SKM-1 (cell line): ENCODE data around the gene CACNA2D4.

Experiments
- DNase-seq: peaks from one replicate; lab custom pipeline; 2025; ENCODE audit not compliant: unreplicated experiment; lab: John Stamatoyannopoulos, UW

Gene CACNA2D4

DNA sequence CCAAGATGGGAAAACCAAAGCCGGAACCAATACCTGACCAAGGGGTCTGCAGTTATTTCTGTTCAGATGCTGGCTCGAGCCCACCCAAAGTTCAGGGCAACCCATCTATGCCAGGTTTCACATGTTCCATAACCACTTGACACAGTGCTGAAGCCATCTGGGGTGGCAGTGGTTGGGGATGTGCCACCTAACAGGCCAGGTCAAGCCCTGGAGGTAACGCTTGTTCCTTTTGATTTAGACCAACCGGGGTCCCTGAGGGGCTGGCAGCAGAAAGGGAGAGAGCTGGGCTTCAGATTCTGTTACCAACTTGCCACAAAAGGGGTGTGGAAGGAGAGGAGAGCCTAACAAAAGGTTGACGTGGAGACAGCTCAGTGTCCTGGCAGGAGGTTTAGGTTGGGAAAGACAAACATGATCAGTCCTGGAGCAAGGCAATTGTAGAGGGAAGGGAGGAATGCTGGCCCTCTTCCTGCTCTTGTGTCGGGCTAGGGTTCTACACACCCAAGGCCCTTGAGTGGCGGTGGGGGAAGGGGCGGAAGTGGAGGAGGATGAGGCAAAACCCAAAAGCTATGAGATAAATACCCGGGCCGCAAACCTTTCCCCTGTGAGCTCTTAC, 31.9 kb downstream of the CACNA2D4 start:
- no peak for DNase-seq

DNA sequence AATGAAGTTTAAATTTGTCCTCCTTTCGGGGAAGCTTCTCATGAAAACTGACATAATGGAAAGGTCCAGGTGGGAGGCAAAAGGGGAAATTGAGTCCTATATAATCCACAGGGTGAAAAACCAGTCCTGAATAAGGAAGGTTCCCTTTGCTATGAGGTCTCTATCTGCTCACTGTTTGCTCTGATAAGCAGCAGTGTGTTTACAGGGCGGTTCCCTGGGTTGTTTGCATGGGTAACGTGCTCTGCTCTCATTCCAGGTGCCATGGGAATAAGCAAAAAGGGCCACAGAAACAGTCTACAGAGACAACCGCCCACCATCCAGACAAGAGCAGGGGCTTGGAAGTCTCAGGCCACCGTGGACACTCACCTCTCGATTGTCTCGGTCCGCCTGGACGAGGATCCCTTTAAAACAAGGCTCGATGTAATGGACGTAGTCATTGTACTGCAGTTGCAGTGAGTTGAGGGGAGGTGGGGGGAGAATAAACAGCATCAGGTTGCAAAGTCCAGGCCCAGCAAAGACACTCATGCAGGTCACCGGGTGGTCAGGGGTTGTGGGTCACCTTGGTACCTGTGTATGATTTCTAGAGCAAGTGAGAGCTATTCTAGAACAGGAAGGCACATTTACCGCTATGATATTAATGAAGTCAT, 32.7 kb downstream of the CACNA2D4 start:
- no peak for DNase-seq

DNA sequence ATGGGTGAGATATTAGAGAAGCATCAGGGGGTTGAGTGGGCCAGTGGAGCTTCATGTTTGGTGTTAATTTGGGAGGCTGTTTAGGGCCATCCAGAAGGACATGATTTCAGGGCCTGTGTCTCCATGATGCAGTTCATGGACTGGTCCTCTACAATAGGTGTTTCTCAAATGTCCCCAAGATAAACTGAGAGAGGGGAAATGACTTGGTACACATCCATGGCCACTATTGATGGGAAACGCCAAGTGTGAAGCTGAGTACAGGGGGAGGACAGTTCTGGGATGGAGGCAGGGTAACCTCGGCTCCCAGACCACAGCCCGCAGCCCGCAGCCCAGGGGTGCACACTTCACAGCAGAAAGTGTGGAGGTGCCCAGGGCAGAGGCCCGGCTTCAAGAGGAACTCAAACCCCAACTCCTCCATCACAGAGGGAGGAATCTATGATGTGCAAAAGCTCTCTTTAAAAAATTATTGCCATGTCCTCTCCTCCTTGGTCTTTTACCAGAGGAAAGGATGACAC, 33.3 kb downstream of the CACNA2D4 start:
- no peak for DNase-seq

DNA sequence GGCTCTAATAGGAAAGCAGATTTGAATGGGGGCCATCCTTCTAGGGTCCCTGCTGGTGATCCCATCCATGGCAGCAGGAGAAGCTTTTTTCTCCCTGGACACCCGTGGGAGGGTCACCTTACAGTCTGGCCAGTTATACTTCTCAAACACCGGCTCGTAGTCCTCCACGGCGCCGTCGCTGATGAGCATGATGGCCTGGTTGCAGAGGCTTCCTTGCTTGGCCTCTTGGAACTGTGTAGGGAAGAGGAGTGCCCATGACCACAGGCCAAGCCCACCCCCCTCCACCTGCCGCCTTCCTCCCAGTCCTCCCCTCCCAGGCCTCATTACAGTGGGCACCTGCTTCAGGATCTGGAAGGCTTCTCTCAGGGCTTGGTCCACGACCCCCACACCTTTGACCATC, 33.8 kb downstream of the CACNA2D4 start:
- no peak for DNase-seq

DNA sequence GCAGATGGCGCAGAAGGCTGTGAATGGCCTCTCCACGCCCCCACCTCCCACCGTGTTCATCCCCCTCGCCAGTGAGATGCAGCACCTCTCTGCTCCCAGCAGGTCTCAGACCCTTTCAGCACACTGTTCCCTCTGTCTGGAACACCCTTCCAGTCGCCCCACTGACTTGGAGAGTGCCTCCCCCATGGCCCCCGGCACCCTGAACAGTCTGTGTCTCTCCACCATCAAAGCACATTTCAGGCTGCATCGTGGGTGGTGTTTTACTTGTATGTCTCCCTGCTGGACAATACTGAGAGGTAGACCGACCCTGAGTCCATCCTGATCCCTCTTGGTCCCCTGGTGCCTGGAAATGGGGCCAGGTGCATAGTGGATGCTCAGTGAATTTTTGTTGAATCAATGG, 34.9 kb downstream of the CACNA2D4 start:
- DNase-seq = no peak

DNA sequence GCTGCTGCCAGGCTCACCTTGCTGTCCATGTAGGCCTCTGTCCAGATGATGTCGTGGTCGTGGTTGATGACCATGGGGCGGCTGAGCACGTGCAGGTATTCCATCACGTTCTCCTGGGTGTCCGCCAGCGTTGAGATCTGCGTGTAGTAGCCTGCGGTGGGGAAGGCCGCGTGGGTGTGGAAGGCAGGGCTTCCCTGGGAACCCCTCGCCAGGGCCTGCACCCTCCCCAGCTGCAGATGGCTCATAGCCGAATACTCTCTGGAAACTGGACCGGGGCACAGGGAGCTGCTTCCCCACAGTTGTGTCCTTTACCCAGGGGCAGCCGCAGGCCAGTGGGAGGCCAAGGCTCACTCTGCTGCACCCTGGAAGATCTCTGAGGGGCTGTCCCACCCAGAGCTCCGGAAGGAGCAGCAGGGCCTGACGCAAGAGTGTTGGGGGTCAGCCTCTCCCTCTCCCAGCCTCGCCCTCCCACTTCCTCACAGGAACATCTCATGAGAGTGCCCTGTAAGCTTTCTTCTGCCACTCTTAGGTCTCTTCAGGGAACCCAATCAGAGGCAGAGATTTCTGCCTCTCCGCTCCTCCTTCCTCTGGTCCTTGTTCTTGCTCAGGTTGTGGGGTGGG, 35.5 kb downstream of the CACNA2D4 start:
- DNase-seq = no peak

DNA sequence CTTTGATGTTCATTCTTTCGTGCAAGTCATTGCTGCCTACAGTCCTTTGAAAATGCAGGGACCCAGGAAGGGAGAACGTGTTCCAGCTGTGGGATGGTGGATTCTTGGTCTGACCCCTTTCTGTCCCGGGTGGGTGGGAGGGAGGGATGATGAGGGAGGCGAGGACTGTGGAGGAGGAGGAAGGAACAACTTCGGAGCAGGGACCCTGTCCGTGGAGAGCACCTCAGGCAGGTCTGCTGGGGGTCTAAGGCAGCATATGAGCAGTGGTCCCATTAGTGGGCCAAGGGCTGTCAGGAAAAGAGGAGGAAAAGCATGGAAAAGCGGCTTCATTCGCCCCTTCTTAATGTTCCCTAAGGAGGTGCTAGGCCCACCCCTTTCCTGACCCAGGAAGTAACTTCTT, 36.0 kb downstream of the CACNA2D4 start:
- no peak for DNase-seq

DNA sequence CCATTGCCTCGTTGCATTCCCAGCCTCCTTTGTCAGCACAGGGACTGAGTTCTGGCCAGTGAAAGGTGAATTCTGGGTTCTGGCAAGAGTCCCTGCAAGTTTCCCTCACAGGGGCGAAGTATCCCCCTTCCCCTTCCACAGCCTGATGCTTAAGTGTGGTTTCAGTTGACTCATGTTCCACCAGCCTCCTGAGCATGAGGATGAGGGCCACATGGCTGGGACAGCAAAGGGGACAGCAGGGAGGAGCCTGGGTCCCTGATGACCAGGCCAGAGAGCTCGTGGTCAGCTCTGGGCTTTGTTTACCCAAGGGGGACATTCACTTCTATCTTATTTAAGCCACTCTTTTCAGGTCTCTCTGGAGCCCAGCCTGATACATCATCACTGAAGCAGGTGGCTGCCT, 36.5 kb downstream of the CACNA2D4 start:
- no peak for DNase-seq

DNA sequence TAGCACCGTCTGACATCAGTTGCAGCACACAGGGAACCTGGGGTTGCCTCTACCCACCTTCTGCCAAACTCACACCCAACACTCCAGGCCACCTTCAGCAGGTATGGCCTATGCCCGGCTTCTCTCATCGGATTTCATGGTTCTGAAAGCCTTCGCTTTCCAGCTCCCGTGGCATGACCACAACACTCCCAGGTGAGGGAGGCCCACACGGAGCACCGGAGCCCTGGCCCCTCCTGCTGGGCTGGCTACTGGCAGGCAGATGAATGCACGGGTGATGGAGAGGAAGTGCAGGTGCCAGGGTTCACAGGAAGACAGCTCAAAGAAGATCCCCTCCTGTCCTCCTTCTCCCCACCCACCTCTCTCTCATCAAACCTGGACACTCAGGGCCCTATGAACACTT, 37.2 kb downstream of the CACNA2D4 start:
- no peak for DNase-seq

DNA sequence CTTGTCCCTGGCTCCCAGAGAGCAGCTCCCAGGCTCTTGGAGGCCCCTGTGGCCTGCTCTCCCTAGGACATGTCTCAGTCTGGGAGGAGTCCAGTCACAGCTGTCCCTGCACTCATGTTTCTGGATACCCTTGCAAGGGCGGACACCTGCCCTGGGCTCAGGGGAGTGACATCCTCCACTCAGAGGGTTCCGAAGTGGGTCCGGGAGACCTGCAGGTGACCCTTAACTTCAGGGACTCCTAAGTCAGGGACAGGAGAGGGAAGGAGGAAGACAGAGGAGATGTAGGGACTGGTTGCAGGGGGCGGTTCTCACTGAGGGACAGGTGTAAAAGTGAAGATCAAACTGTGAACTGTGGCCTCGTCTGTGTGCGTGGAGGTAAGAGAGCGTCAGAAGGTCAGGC, 37.6 kb downstream of the CACNA2D4 start:
- DNase-seq = no peak

DNA sequence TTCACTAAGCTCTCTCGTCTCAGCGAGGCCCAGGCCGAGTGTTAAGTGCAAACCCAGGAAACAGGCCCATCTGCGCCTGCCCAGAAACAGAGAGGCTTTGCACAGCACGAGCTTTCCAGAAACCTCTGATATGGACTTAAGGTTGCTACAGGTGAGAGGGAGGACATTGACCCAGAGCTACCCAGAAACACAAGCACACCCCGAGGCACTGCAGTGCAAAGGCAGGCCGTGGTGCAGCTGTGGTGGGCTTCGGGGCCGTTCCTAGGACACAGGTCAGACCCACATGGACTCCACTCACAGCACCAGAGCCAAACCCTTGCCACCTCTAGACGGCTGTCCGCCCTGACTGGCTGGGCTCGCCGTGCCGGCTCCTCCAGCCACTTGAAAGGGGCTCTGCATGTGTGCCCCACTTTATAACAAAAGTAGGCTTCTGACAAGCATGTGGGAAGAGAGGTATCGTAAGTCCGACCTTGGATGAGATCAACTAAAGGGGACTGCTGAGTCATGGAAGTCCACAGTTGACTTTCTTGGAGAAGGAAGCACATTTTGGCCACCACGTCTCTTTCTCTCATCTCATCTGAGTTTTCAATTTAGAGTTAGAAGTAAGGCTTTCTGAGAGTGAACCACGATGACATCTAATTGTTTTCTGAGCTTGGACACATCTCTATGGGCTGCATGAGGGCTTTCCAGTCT, 38.2 kb downstream of the CACNA2D4 start:
- no peak for DNase-seq

DNA sequence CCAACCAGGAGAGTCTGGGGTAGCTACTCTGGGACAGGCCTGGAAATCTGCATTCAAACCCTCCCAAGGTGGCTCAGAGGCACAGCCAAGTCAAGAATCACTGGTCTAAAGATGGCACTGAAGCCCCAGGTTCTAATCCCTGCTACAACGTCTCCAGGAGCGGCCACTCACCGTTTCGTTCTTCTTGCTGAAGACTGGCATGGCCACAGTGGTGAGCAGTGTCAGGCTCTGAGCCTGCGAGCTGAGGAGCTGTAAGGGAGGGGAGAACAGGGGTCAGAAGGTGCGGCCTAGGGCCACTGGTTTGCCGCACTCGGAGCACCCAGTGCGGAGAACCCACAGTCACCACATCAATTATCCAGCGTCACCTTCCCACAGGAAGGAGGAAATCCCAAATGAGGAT, 38.8 kb downstream of the CACNA2D4 start:
- DNase-seq = no peak

DNA sequence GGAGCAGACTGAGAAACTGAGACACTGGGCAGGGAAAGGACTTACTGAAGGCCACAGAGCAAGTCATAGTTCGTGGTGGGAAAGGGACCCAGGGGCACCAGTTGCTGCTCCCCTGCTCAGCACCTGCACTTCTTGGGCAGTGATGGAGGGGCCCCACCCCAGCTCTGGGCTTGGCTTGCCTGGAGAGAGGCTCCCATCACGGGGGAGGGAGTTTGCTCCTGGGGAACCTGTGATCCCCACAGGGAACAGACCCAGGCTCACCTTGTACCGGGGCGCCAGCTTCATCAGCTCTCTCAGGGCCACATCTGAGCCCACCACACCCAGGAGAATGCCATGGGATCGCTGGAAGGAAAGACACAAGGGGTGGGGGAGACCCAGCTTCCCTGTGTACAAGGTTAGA, 39.8 kb downstream of the CACNA2D4 start:
- DNase-seq = no peak

DNA sequence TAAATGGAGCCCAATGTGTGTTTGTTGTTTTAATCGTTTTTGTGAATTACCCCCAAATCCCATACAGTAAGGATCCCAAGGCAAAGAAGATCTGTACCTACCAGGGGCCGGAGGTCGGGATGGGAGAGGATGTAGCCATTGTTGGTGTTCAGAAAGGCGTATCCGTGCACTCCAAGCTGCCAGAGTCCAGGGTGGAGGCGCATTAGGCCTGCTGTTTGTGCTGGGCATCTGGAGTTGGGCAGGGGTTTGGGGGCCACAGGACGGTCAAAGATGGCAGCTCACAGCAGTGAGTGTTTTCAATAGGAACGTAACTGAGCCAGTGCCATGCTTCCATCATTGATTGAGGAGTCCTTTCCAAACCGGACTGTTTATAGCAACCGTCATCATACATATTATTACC, 40.2 kb downstream of the CACNA2D4 start:
- no peak for DNase-seq

DNA sequence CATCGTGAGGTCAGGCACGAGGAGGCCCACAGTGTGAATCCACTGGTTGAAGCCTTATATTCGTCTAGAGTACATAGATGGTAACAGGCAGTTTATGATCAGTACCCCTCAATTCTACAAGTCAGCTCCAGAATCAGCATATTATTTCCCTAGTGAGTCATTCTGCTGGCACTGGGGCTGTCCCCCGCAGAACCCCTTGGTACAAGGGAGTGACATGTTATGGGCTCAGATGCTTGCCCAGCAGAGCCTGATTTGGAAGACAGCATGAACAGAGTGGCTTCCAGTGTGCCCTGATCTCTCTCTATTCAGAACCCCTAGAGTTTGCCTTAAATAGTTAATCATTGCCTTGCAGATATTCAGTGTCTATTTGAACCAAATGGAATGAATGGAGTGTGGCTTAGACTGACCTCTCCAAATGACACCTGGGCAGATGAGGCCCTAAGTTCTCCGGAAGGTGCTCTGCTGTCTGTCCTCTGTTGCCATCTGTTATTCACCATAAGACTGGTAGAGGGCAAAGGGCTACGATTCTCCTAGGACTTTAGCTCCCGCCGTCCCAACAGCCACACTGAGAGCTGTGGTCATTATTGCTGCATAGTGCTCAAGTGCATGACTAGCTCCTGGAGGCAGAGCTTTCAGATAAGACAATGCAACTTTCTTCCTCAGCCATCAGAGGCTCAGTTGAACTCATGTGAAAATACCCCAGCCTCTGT, 41.1 kb downstream of the CACNA2D4 start:
- DNase-seq = no peak

DNA sequence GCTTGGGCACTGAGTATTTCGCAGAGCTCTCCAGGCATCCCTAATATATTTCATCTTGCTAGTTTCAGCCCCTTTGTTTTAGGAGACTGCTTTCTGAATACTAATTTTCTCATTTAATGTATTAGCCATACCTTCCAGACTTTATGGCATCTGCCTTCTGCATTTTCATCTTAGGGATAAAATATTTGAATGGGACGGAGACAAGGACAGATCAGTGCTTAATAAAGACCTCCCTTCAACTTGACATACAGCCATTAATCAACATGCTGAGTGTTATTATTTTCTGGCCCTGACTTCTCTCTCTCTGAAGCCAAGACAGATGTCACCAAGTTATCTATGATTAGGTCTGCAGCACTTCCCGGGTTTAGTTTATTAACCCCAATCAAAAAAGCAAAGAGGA, 42.4 kb downstream of the CACNA2D4 start:
- no peak for DNase-seq

DNA sequence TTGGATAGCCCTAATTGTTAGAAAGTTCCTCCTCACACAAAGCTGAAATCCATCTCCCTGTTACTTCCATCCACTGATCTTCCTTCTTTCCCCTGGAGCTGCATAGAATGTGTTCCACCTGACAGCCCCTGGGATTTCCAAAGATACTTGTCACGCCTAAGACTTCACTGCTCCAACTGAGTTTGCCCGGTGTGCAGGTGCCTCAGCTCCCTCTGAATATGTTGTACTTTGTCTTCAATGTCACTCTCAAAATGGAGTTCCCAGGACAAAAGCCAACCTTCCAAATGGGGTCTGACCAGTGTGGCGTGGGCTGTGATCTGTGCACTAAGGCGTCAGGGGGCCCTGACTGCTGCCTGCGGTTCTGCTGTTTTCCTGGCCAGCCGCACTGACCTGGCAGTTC, 42.8 kb downstream of the CACNA2D4 start:
- DNase-seq = no peak

DNA sequence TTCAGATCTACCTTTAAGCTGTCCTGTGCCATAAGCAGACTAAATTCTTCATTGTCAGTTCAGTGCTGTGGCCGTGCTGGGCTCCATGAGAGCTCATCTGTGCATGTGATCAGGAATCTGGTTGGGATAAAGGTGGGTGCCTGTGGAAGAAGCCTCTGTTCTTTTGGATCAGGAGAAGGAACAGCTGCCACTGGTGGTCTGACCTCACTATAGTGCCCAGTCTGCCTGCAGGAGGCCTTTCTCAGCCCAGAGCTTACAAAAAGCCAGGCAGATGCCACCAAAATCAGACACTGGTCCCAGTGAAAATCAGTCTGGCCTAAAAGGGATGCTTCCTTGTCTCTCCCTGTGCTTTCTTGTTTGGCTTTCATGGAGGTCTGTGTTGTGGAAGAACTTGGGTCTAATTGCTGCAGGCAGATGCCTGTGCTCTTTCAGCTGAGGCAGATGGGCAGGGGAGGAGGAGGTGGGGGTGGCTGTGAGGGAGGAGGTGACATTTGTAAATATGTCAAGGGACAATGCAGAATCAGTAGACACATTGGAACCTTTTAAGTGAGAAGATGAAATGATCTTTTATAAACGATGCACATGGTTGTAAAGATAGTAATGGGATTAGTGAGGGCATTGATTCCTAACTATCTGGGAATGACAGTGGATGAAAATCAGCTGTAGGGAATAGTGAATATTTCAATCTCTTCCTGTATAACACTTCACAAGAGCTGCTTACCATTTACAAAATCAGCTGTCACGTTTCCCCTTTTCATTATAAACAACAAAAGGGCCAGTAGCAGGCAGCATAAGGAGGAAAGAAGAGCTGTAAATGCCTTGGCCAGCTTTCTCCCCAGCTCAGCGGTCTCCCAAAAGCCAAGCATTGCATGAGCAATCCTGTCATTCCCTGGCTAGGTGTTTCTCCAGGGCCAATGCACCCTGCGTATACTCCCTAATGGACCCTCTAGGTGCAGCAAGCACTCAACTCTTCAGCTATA, 44.6 kb downstream of the CACNA2D4 start:
- no peak for DNase-seq

DNA sequence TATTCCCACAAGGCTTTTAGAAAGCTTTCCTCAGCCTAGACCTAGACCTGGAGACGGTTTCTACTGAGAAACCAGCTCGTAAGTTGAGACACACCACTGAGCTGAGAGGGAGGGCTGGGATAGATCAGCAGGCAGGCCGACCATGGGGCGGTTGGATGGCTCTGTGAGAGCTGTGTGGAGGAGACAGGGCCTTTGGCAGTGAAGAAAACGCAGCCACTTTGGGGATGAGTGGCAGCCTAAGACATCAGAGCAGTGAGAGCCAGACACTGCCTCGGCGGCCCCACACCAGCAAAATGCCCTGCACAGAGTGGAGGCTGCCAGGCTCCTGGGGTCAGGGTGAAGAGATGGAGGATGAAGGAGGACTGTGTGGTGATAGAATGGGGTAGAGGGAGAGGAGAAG, 46.0 kb downstream of the CACNA2D4 start:
- no peak for DNase-seq

DNA sequence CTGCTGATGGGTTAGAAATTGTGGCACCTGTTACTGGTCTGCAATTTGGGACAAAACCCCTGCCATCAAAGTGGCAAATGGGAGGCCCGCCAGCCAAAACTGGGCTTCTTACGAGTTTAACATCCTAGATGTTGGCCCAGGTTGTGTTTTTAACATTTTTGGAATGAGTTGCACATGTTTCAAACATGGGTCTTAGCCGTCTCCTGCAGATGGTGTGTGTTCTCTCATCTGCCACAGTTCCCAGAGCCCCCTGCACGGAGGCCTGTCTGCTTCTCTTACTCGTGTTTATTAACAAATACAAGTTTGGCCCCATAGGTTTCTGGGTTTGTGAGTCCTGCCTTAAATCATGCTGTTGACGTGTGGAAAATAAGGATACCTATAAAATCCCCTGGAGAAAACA, 46.5 kb downstream of the CACNA2D4 start:
- DNase-seq = no peak
